ENCODE results near the gene RNF152.
A peak's percentile ranks its signal among the peaks of the same experiment; 100 is the strongest.

RNF152 gene

GRCh38 chr18:61870151-61870550 lies 22.7 kb downstream of the RNF152 start:
- TF ChIP-seq EZH2 (IDR thresholded peaks at IDR 0.05) = no peak
- TF ChIP-seq FOXP2 (optimal IDR thresholded peaks at IDR 0.05; ENCODE audit: control extremely low read depth, extremely low read length, insufficient read depth) = peak; percentile 80

GRCh38 chr18:61869636-61870035 lies 23.2 kb downstream of the RNF152 start:
- TF ChIP-seq FOXP2 (optimal IDR thresholded peaks at IDR 0.05; ENCODE audit: control extremely low read depth, extremely low read length, insufficient read depth) (no peak), EZH2 (IDR thresholded peaks at IDR 0.05) (no peak), POLR2AphosphoS5 (IDR thresholded peaks at IDR 0.05; ENCODE audit: borderline replicate concordance, low read depth, low read length) (no peak)
- H3K9me3 ChIP-seq (ENCODE audit: low read depth, low read length) = no peaks in the 10 kb centered on the region
- no peak overlapping the region for H3K9ac ChIP-seq (ENCODE audit: insufficient read length)
- no peaks in the 10 kb centered on the region for H3K36me3 ChIP-seq (ENCODE audit: insufficient read depth, low read length)
- DNase-seq (ENCODE audit: low read depth, low spot score) = no peak
- H3K27ac ChIP-seq = no peak overlapping the region
- H3K4me3 ChIP-seq = no peak overlapping the region

More at GRCh38 chr18:61870151-61870550, 22.7 kb downstream of the RNF152 start:
- Histone ChIP-seq H3K9ac (ENCODE audit: insufficient read length) (no peak overlapping the region), H3K36me3 (ENCODE audit: insufficient read depth, low read length) (no peaks in the 10 kb centered on the region), H3K4me3 (no peak overlapping the region), H3K9me3 (ENCODE audit: low read depth, low read length) (no peaks in the 10 kb centered on the region), H3K27ac (no peak overlapping the region)
- DNase-seq (ENCODE audit: low read depth, low spot score) = no peak

GRCh38 chr18:61865466-61866175 lies 27.2 kb downstream of the RNF152 start:
- Histone ChIP-seq H3K9ac (ENCODE audit: insufficient read length) (no peak overlapping the region), H3K36me3 (ENCODE audit: insufficient read depth, low read length) (no peaks in the 10 kb centered on the region), H3K4me3 (no peak overlapping the region), H3K27ac (no peak overlapping the region), H3K9me3 (ENCODE audit: low read depth, low read length) (no peaks in the 10 kb centered on the region)
- TF ChIP-seq FOXP2 (optimal IDR thresholded peaks at IDR 0.05; ENCODE audit: control extremely low read depth, extremely low read length, insufficient read depth) = no peak
- no peak for TF ChIP-seq POLR2AphosphoS5 (IDR thresholded peaks at IDR 0.05; ENCODE audit: borderline replicate concordance, low read depth, low read length)
- TF ChIP-seq EZH2 (IDR thresholded peaks at IDR 0.05) = no peak
- DNase-seq (ENCODE audit: low read depth, low spot score) = no peak

- Histone ChIP-seq H3K9me3 (ENCODE audit: low read depth, low read length) (no peaks in the 10 kb centered on the region), H3K9ac (ENCODE audit: insufficient read length) (no peak overlapping the region), H3K4me3 (no peak overlapping the region), H3K36me3 (ENCODE audit: insufficient read depth, low read length) (no peaks in the 10 kb centered on the region), H3K27ac (no peak overlapping the region)
- no peak for TF ChIP-seq FOXP2 (optimal IDR thresholded peaks at IDR 0.05; ENCODE audit: control extremely low read depth, extremely low read length, insufficient read depth)
- TF ChIP-seq POLR2AphosphoS5 (IDR thresholded peaks at IDR 0.05; ENCODE audit: borderline replicate concordance, low read depth, low read length) = no peak
- no peak for TF ChIP-seq EZH2 (IDR thresholded peaks at IDR 0.05)
- no peak for DNase-seq (ENCODE audit: low read depth, low spot score)
Observed at GRCh38 chr18:61861372-61861771, 31.4 kb downstream of the RNF152 start.

GRCh38 chr18:61860302-61860701 lies 32.5 kb downstream of the RNF152 start:
- no peak overlapping the region for H3K4me3 ChIP-seq
- no peak for DNase-seq (ENCODE audit: low read depth, low spot score)
- TF ChIP-seq EZH2 (IDR thresholded peaks at IDR 0.05) (no peak), POLR2AphosphoS5 (IDR thresholded peaks at IDR 0.05; ENCODE audit: borderline replicate concordance, low read depth, low read length) (no peak), FOXP2 (optimal IDR thresholded peaks at IDR 0.05; ENCODE audit: control extremely low read depth, extremely low read length, insufficient read depth) (no peak)
- no peak overlapping the region for H3K27ac ChIP-seq
- H3K9ac ChIP-seq (ENCODE audit: insufficient read length) = no peak overlapping the region
- H3K9me3 ChIP-seq (ENCODE audit: low read depth, low read length) = no peaks in the 10 kb centered on the region
- H3K36me3 ChIP-seq (ENCODE audit: insufficient read depth, low read length) = no peaks in the 10 kb centered on the region

- Histone ChIP-seq H3K36me3 (ENCODE audit: insufficient read depth, low read length) (no peaks in the 10 kb centered on the region), H3K9ac (ENCODE audit: insufficient read length) (no peak overlapping the region), H3K27ac (no peak overlapping the region), H3K4me3 (no peak overlapping the region), H3K9me3 (ENCODE audit: low read depth, low read length) (no peaks in the 10 kb centered on the region)
- TF ChIP-seq POLR2AphosphoS5 (IDR thresholded peaks at IDR 0.05; ENCODE audit: borderline replicate concordance, low read depth, low read length) = no peak
- TF ChIP-seq FOXP2 (optimal IDR thresholded peaks at IDR 0.05; ENCODE audit: control extremely low read depth, extremely low read length, insufficient read depth) = no peak
- no peak for TF ChIP-seq EZH2 (IDR thresholded peaks at IDR 0.05)
- no peak for DNase-seq (ENCODE audit: low read depth, low spot score)
Observed at GRCh38 chr18:61859113-61859512, 33.7 kb downstream of the RNF152 start.

- TF ChIP-seq FOXP2 (optimal IDR thresholded peaks at IDR 0.05; ENCODE audit: control extremely low read depth, extremely low read length, insufficient read depth) = no peak
- TF ChIP-seq EZH2 (IDR thresholded peaks at IDR 0.05) = no peak
- TF ChIP-seq POLR2AphosphoS5 (IDR thresholded peaks at IDR 0.05; ENCODE audit: borderline replicate concordance, low read depth, low read length) = no peak
- DNase-seq (ENCODE audit: low read depth, low spot score) = no peak
- no peaks in the 10 kb centered on the region for H3K36me3 ChIP-seq (ENCODE audit: insufficient read depth, low read length)
Observed at GRCh38 chr18:61856678-61857077, 36.1 kb downstream of the RNF152 start.

GRCh38 chr18:61855449-61856378 lies 37.1 kb downstream of the RNF152 start:
- no peak overlapping the region for H3K9ac ChIP-seq (ENCODE audit: insufficient read length)
- no peak for TF ChIP-seq EZH2 (IDR thresholded peaks at IDR 0.05)
- no peak for TF ChIP-seq FOXP2 (optimal IDR thresholded peaks at IDR 0.05; ENCODE audit: control extremely low read depth, extremely low read length, insufficient read depth)
- TF ChIP-seq POLR2AphosphoS5 (IDR thresholded peaks at IDR 0.05; ENCODE audit: borderline replicate concordance, low read depth, low read length) = no peak
- H3K9me3 ChIP-seq (ENCODE audit: low read depth, low read length) = no peaks in the 10 kb centered on the region
- H3K27ac ChIP-seq = no peak overlapping the region
- H3K36me3 ChIP-seq (ENCODE audit: insufficient read depth, low read length) = no peaks in the 10 kb centered on the region
- no peak for DNase-seq (ENCODE audit: low read depth, low spot score)
- H3K4me3 ChIP-seq = no peak overlapping the region

More at GRCh38 chr18:61856678-61857077, 36.1 kb downstream of the RNF152 start:
- Histone ChIP-seq H3K9ac (ENCODE audit: insufficient read length) (no peak overlapping the region), H3K27ac (no peak overlapping the region), H3K4me3 (no peak overlapping the region), H3K9me3 (ENCODE audit: low read depth, low read length) (no peaks in the 10 kb centered on the region)
